Measurements from ENCODE around the gene CFAP54.

CFAP54 gene

DNA sequence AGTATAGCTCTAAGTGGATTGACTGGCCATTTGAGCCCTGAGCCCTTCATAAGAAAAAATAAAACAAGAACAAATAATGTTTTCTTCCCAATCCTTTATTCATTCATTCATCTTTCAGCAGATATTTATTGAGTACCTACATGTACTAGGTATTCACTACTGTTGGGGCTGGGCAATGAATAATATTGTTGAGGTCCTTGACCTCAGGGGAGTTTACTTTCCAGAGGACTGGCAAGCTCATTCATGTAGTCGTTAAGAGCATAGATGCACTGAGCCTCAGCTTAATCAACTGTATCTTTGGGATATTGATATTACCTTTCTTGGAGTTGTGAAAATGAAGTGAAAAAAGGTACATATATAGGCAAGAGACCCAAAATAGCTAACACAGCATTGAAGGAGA lies 7.6 kb downstream of the CFAP54 start:
- Histone ChIP-seq H3K4me2 (ENCODE audit: low read length) (no peak overlapping the region), H2AFZ (ENCODE audit: low read length) (no peak overlapping the region)

DNA sequence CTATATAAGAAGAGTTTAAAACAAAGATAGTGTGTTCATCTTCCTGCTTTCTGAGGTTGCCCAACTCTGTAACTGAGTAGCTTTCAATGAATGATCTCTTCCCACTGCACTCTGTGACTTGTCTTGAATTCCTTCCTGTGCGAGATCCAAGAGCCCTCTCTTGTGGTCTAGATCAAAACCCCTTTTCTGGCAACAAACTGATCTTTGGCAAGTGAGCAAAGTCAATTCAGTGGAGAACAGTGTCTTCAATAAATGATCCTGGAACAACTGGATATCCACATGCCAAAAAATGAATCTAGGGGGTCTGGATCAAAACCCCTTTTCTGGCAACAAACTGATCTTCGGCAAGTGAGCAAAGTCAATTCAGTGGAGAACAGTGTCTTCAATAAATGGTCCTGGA lies 8.5 kb downstream of the CFAP54 start:
- no peaks in the 10 kb centered on the region for H4K20me1 ChIP-seq (ENCODE audit: insufficient read depth, low read length)
- no peaks in the 10 kb centered on the region for H3K27me3 ChIP-seq (ENCODE audit: insufficient read depth, low read length)
- no peak overlapping the region for H3K4me3 ChIP-seq (ENCODE audit: low read depth, low read length, poor library complexity, severe bottlenecking)
- no peak overlapping the region for H2AFZ ChIP-seq (ENCODE audit: low read length)
- H3K27ac ChIP-seq (ENCODE audit: low read depth, low read length, poor library complexity, severe bottlenecking): no peak overlapping the region
- peaks cover 19% of the 10 kb centered on the region for H3K4me1 ChIP-seq (ENCODE audit: insufficient read depth, low read length, severe bottlenecking)
- no peak overlapping the region for H3K9ac ChIP-seq (ENCODE audit: low read length)
- no peaks in the 10 kb centered on the region for H3K36me3 ChIP-seq (ENCODE audit: insufficient read depth, low read length)
- H3F3A ChIP-seq (ENCODE audit: insufficient read depth, low read length): no peaks in the 10 kb centered on the region
- no peak for TF ChIP-seq EZH2 (IDR thresholded peaks at IDR 0.05; ENCODE audit: borderline replicate concordance, low read length)
- TF ChIP-seq, protein P1, sequence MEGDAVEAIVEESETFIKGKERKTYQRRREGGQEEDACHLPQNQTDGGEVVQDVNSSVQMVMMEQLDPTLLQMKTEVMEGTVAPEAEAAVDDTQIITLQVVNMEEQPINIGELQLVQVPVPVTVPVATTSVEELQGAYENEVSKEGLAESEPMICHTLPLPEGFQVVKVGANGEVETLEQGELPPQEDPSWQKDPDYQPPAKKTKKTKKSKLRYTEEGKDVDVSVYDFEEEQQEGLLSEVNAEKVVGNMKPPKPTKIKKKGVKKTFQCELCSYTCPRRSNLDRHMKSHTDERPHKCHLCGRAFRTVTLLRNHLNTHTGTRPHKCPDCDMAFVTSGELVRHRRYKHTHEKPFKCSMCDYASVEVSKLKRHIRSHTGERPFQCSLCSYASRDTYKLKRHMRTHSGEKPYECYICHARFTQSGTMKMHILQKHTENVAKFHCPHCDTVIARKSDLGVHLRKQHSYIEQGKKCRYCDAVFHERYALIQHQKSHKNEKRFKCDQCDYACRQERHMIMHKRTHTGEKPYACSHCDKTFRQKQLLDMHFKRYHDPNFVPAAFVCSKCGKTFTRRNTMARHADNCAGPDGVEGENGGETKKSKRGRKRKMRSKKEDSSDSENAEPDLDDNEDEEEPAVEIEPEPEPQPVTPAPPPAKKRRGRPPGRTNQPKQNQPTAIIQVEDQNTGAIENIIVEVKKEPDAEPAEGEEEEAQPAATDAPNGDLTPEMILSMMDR (IDR thresholded peaks at IDR 0.05; ENCODE audit: low read length): no peak
- no peaks in the 10 kb centered on the region for H3K9me3 ChIP-seq (ENCODE audit: low read length)
- H3K79me2 ChIP-seq (ENCODE audit: insufficient read depth, low read length): no peaks in the 10 kb centered on the region
- H3K4me2 ChIP-seq (ENCODE audit: low read length): no peak overlapping the region
- no peaks in the 10 kb centered on the region for H3K9me2 ChIP-seq (ENCODE audit: low read depth, low read length)

More for the DNA sequence above, 7.6 kb downstream of the CFAP54 start:
- TF ChIP-seq, protein P1 (IDR thresholded peaks at IDR 0.05; ENCODE audit: low read length): no peak
- TF ChIP-seq EZH2 (IDR thresholded peaks at IDR 0.05; ENCODE audit: borderline replicate concordance, low read length): no peak
- H3K4me3 ChIP-seq (ENCODE audit: low read depth, low read length, poor library complexity, severe bottlenecking): no peak overlapping the region
- no peaks in the 10 kb centered on the region for H3F3A ChIP-seq (ENCODE audit: insufficient read depth, low read length)
- no peak overlapping the region for H3K9ac ChIP-seq (ENCODE audit: low read length)
- no peak overlapping the region for H3K27ac ChIP-seq (ENCODE audit: low read depth, low read length, poor library complexity, severe bottlenecking)
- peaks cover 19% of the 10 kb centered on the region for H3K4me1 ChIP-seq (ENCODE audit: insufficient read depth, low read length, severe bottlenecking)
- H3K36me3 ChIP-seq (ENCODE audit: insufficient read depth, low read length): no peaks in the 10 kb centered on the region
- H3K27me3 ChIP-seq (ENCODE audit: insufficient read depth, low read length): no peaks in the 10 kb centered on the region
- no peaks in the 10 kb centered on the region for H4K20me1 ChIP-seq (ENCODE audit: insufficient read depth, low read length)
- H3K9me3 ChIP-seq (ENCODE audit: low read length): no peaks in the 10 kb centered on the region
- no peaks in the 10 kb centered on the region for H3K9me2 ChIP-seq (ENCODE audit: low read depth, low read length)
- H3K79me2 ChIP-seq (ENCODE audit: insufficient read depth, low read length): no peaks in the 10 kb centered on the region

DNA sequence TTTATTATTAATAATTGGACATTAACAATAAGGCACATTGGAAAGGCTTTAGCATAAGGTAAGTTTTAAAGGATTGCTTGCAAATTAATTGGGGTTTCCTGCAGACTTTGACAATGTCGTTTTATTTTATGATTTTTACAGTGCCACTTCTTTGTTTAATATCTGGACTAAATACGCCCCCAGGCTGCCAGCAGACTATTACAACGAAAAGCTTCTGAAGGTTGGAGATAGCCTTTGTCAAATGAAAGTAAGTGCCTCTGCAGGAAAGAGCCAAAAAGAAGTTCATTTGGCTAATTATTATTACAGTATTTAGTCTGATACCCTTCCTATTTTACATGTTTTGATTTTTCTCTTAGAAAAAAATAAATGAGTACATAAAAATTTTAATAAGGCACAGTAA lies 11.3 kb downstream of the CFAP54 start:
- Histone ChIP-seq H3K9me3 (ENCODE audit: low read length) (no peaks in the 10 kb centered on the region), H3K27ac (ENCODE audit: low read depth, low read length, poor library complexity, severe bottlenecking) (no peak overlapping the region), H4K20me1 (ENCODE audit: insufficient read depth, low read length) (no peaks in the 10 kb centered on the region), H3K9ac (ENCODE audit: low read length) (no peak overlapping the region), H3K4me2 (ENCODE audit: low read length) (no peak overlapping the region), H3K36me3 (ENCODE audit: insufficient read depth, low read length) (no peaks in the 10 kb centered on the region), H3K9me2 (ENCODE audit: low read depth, low read length) (no peaks in the 10 kb centered on the region), H3K27me3 (ENCODE audit: insufficient read depth, low read length) (no peaks in the 10 kb centered on the region), H2AFZ (ENCODE audit: low read length) (peak overlapping the region; percentile 19; the same call in 1 of the 2 replicates), H3K4me3 (ENCODE audit: low read depth, low read length, poor library complexity, severe bottlenecking) (no peak overlapping the region), H3K4me1 (ENCODE audit: insufficient read depth, low read length, severe bottlenecking) (peaks cover 14% of the 10 kb centered on the region), H3K79me2 (ENCODE audit: insufficient read depth, low read length) (no peaks in the 10 kb centered on the region), H3F3A (ENCODE audit: insufficient read depth, low read length) (no peaks in the 10 kb centered on the region)
- no peak for TF ChIP-seq EZH2 (IDR thresholded peaks at IDR 0.05; ENCODE audit: borderline replicate concordance, low read length)
- TF ChIP-seq, protein P1 (IDR thresholded peaks at IDR 0.05; ENCODE audit: low read length): peak; percentile 19; the same call in 1 of the 2 replicates

Data from OCI-LY1 (cell line).